Peyer's patch (tissue), 4 donors: ENCODE measurements around the gene LGSN. TPM values are rescaled to one million over a fixed set of nuclear protein-coding genes. Genes with fewer than 3 reads are reported as not detected.

Source experiments
- DNase-seq, 3 donors: peaks; one replicate each; pipeline ENCODE4 v3.0.0-alpha.2; 2017 to 2019
- H3K27ac ChIP-seq, 4 donors: fragments of 200-600 bp; sonication (generic); one replicate each; pipeline ENCODE4 v1.5.1; 2016 to 2019
- H3K27me3 ChIP-seq, 2 donors: fragments of 200-600 bp; sonication (generic); one replicate each; pipeline ENCODE4 v1.5.1; 2019
- H3K36me3 ChIP-seq, 3 donors: fragments of 200-600 bp; sonication (generic); one replicate each; pipeline ENCODE4 v1.5.1; 2016 to 2019
- H3K4me1 ChIP-seq, 4 donors: fragments of 200-600 bp; sonication (generic); one replicate each; pipeline ENCODE4 v1.5.1; 2016 to 2019
- H3K4me3 ChIP-seq, 4 donors: fragments of 200-600 bp; sonication (generic); 1 replicate in 3 of 4; 2 replicates in 1 of 4; pipeline ENCODE4 v1.5.1; 2016 to 2019; ENCODE audit warnings: mild to moderate bottlenecking in 1 of 4
- H3K9me3 ChIP-seq, 4 donors: fragments of 200-600 bp; sonication (generic); one replicate each; pipeline ENCODE4 v1.5.1; 2016 to 2019; ENCODE audit warnings: mild to moderate bottlenecking in 1 of 4
- CTCF ChIP-seq, 6 experiments: fragments of 450-650 bp in 4 of 6; fragments of 200-600 bp in 2 of 6; sonication (generic) in 1 of 6; IDR thresholded peaks; one replicate each; pipeline ENCODE4 v1.5.1; 2017 to 2019; ENCODE audit warnings: antibody characterized with exemption in 6 of 6, mild to moderate bottlenecking in 3 of 6, moderate library complexity in 1 of 6
- POLR2A ChIP-seq, 2 donors: fragments of 450-650 bp; IDR thresholded peaks; one replicate each; pipeline ENCODE4 v1.5.1; 2017; ENCODE audit warnings: antibody characterized with exemption in 2 of 2, mild to moderate bottlenecking in 2 of 2, moderate library complexity in 2 of 2
- total RNA-seq, 4 donors: library from RNA; depleted of rRNA; stranded (reverse); fragments of >200 nt; gene quantifications; one replicate each; pipeline ENCODE4 v1.1.0, GENCODE V29; 2016

Gene LGSN
- total RNA-seq, 4 donors from 2014 or later, result not detected

GRCh38 chr6:63268574-63268973 lies 51.2 kb downstream of the LGSN start:
- H3K27ac ChIP-seq, result no peak overlapping the region
- H3K4me3 ChIP-seq, result no peak overlapping the region
- no peaks in the 10 kb centered on the region for H3K9me3 ChIP-seq
- no peaks in the 10 kb centered on the region for H3K27me3 ChIP-seq
- TF ChIP-seq CTCF (IDR thresholded peaks at IDR 0.05) (no peak), POLR2A (IDR thresholded peaks at IDR 0.05) (no peak)
- H3K4me1 ChIP-seq, result no peaks in the 10 kb centered on the region
- H3K36me3 ChIP-seq, result no peaks in the 10 kb centered on the region
- DNase-seq, result no peak

GRCh38 chr6:63267828-63268227 lies 52.0 kb downstream of the LGSN start:
- no peak for TF ChIP-seq POLR2A (IDR thresholded peaks at IDR 0.05)
- no peak for TF ChIP-seq CTCF (IDR thresholded peaks at IDR 0.05)
- Histone ChIP-seq H3K4me1 (no peaks in the 10 kb centered on the region), H3K27ac (no peak overlapping the region), H3K36me3 (no peaks in the 10 kb centered on the region), H3K4me3 (no peak overlapping the region), H3K9me3 (no peaks in the 10 kb centered on the region), H3K27me3 (no peaks in the 10 kb centered on the region)
- DNase-seq, result no peak

DNA sequence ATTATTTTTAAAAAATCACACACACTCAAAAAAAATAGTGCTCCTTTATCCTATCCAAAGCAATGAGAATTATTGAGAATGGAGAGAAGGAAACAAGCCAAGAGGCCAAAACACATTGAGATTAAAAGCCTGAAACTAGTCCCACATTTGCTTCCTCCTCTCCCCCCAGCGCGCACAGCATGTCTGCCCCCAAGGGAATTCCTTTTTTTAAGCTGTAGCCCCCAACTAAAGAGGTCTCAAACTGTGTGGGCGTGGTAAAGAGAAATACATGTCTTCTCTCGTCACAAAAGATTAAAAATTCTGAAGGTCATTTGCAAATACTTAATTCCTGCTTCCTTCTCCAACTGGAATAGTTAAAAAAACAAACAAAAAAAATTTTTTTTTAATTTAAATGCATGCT lies 52.7 kb downstream of the LGSN start:
- DNase-seq, result no peak
- no peaks in the 10 kb centered on the region for H3K27me3 ChIP-seq
- no peaks in the 10 kb centered on the region for H3K4me1 ChIP-seq
- H3K9me3 ChIP-seq, result no peaks in the 10 kb centered on the region
- H3K27ac ChIP-seq, result no peak overlapping the region
- no peak overlapping the region for H3K4me3 ChIP-seq
- H3K36me3 ChIP-seq, result no peaks in the 10 kb centered on the region
- TF ChIP-seq CTCF (IDR thresholded peaks at IDR 0.05) (no peak), POLR2A (IDR thresholded peaks at IDR 0.05) (no peak)

DNA sequence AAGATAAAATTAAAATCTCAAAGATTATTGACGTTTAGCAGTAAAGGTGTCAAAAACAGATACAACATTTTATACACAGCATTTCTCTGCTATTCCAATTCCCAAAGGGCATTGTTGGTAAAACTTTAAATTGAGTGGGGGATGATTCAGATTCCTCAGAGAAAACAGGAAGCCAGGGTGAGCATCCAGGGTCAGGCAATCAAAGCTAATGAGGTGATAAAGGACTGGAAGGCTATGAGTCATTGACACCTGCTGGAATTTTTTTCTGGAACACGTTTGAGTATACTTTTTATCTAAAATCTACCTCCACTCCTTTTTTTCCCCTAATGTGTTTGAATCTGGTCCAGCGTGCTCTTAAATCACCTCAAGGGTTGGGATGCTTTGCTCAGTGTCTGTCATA lies 56.3 kb downstream of the LGSN start:
- Histone ChIP-seq H3K27me3 (no peaks in the 10 kb centered on the region), H3K36me3 (no peaks in the 10 kb centered on the region), H3K9me3 (no peaks in the 10 kb centered on the region), H3K4me1 (no peaks in the 10 kb centered on the region), H3K4me3 (no peak overlapping the region), H3K27ac (no peak overlapping the region)
- TF ChIP-seq POLR2A (IDR thresholded peaks at IDR 0.05) (no peak), CTCF (IDR thresholded peaks at IDR 0.05) (no peak)
- DNase-seq, result no peak

DNA sequence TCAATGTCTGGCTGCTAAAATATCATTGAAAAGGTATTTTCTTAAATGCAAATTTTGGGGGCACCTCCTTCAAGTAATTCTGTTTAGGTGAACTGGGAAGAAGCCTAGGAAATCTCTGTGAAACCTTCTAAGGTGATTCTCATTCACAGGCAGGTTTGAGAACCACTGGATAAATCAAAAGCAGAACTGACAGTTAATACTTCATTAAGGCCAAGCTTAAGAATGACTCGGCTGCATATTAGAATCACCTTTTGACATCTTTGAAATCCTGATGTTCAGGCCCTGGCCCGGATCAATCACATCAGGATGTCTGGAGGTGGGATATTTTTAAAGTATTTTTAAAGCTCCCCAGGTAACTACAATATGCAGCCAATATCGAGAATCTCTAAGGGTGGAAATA lies 58.0 kb downstream of the LGSN start:
- DNase-seq, result no peak
- H3K27me3 ChIP-seq, result no peaks in the 10 kb centered on the region
- no peaks in the 10 kb centered on the region for H3K36me3 ChIP-seq
- H3K4me3 ChIP-seq, result no peak overlapping the region
- no peaks in the 10 kb centered on the region for H3K4me1 ChIP-seq
- no peak overlapping the region for H3K27ac ChIP-seq
- no peaks in the 10 kb centered on the region for H3K9me3 ChIP-seq
- TF ChIP-seq CTCF (IDR thresholded peaks at IDR 0.05) (no peak), POLR2A (IDR thresholded peaks at IDR 0.05) (no peak)

DNA sequence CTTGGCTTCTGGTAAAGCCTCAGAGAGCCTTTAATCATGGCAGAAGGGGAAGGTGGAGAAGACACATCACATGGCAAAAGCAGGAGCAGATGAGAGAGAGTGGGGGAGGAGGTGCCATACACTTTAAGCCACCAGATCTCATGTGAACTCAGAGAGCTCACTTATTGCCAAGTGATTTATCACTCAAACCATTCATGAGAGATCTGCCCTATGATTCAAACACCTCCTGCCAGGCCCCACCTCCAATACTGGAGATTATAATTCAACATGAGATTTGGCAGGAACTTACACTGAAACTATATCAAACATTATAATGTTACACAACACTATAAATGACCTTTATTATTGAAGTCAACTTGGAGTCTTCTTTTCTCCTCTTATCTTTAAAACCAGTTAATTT lies 60.6 kb downstream of the LGSN start:
- H3K27ac ChIP-seq, result no peak overlapping the region
- no peaks in the 10 kb centered on the region for H3K4me1 ChIP-seq
- H3K4me3 ChIP-seq, result no peak overlapping the region
- no peaks in the 10 kb centered on the region for H3K9me3 ChIP-seq
- no peak for TF ChIP-seq CTCF (IDR thresholded peaks at IDR 0.05)
- no peak for TF ChIP-seq POLR2A (IDR thresholded peaks at IDR 0.05)
- H3K27me3 ChIP-seq, result no peaks in the 10 kb centered on the region
- no peaks in the 10 kb centered on the region for H3K36me3 ChIP-seq
- DNase-seq, result no peak
